Suprapubic skin (tissue), 4 donors: ENCODE data around the gene ATF7. TPM values are rescaled to one million over a fixed set of nuclear protein-coding genes. Genes with fewer than 3 reads are reported as not detected.
"Not testable (repeated sequence)": the region's sequence is repeated elsewhere in the genome, so short reads cannot be mapped to it uniquely, and the experiment has no call there.

ENCODE experiments used
- DNase-seq, 2 donors: peaks; one replicate each; pipeline ENCODE4 v3.0.0-alpha.2; 2019; ENCODE audit warnings: low spot score in 2 of 2
- H3K27ac ChIP-seq: fragments of 200-600 bp; sonication (generic); one replicate; pipeline ENCODE4 v1.5.1; 2019
- H3K27me3 ChIP-seq: fragments of 200-600 bp; sonication (generic); one replicate; pipeline ENCODE4 v1.5.1; 2019
- H3K36me3 ChIP-seq: fragments of 200-600 bp; sonication (generic); one replicate; pipeline ENCODE4 v1.5.1; 2019
- H3K4me1 ChIP-seq: fragments of 200-600 bp; sonication (generic); one replicate; pipeline ENCODE4 v1.5.1; 2019
- H3K4me3 ChIP-seq: fragments of 200-600 bp; sonication (generic); one replicate; pipeline ENCODE4 v1.5.1; 2019; ENCODE audit warnings: mild to moderate bottlenecking
- H3K9me3 ChIP-seq: fragments of 200-600 bp; sonication (generic); one replicate; pipeline ENCODE4 v1.5.1; 2019
- CTCF ChIP-seq, 2 donors: fragments of 200-600 bp in 1 of 2; fragments of 450-650 bp in 1 of 2; sonication (generic) in 1 of 2; IDR thresholded peaks; one replicate each; pipeline ENCODE4 v1.5.1; 2016 to 2019; ENCODE audit warnings: antibody characterized with exemption in 2 of 2, mild to moderate bottlenecking in 1 of 2, moderate library complexity in 1 of 2
- EP300 ChIP-seq: sonication (generic); formaldehyde crosslinking; IDR thresholded peaks from one replicate; pipeline ENCODE4 v1.6.1; 2017; ENCODE audit warnings: antibody characterized with exemption
- POLR2A ChIP-seq, 2 donors: fragments of 450-650 bp; IDR thresholded peaks; one replicate each; pipeline ENCODE4 v1.6.1; 2017; ENCODE audit warnings: antibody characterized with exemption in 2 of 2, mild to moderate bottlenecking in 2 of 2, moderate library complexity in 2 of 2
- POLR2AphosphoS5 ChIP-seq, 3 donors: sonication (generic); formaldehyde crosslinking; IDR thresholded peaks; one replicate each; pipeline ENCODE4 v1.6.1; 2017; ENCODE audit warnings: antibody characterized with exemption in 3 of 3
- WGBS: methylation state at CpG from one replicate; pipeline ENCODE4 v1.1.5; 2018; 5-methylcytosine and 5-hydroxymethylcytosine counted together
- total RNA-seq, 4 donors: library from RNA; depleted of rRNA; stranded (reverse); fragments of >200 nt; gene quantifications; one replicate each; pipeline ENCODE4 v1.1.0, GENCODE V29; 2016

ATF7 gene
- total RNA-seq, 4 donors from 2014 or later: 26.7 to 60.7 (median 40.5) TPM

GRCh38 chr12:53551889-53552291 lies 74.3 kb downstream of the ATF7 start:
- no peak overlapping the region for H3K27ac ChIP-seq
- H3K9me3 ChIP-seq: no peaks in the 10 kb centered on the region
- H3K4me3 ChIP-seq: no peak overlapping the region
- no peak for TF ChIP-seq POLR2AphosphoS5 (IDR thresholded peaks at IDR 0.05)
- no peak for TF ChIP-seq CTCF (IDR thresholded peaks at IDR 0.05)
- TF ChIP-seq POLR2A (IDR thresholded peaks at IDR 0.05): no peak
- TF ChIP-seq EP300: no peak
- peaks cover 43% of the 10 kb centered on the region for H3K36me3 ChIP-seq
- WGBS: 76% methylated on average over 2 of the region's 2 CpGs
- H3K4me1 ChIP-seq: no peaks in the 10 kb centered on the region
- no peak for DNase-seq
- H3K27me3 ChIP-seq: no peaks in the 10 kb centered on the region

- Histone ChIP-seq H3K4me3 (no peak overlapping the region), H3K27ac (no peak overlapping the region), H3K27me3 (no peaks in the 10 kb centered on the region), H3K4me1 (no peaks in the 10 kb centered on the region), H3K9me3 (no peaks in the 10 kb centered on the region), H3K36me3 (peaks cover 43% of the 10 kb centered on the region)
- WGBS: 81% methylated on average over 1 of the region's 1 CpG
- no peak for DNase-seq
- TF ChIP-seq CTCF (IDR thresholded peaks at IDR 0.05): no peak
- no peak for TF ChIP-seq POLR2AphosphoS5 (IDR thresholded peaks at IDR 0.05)
- no peak for TF ChIP-seq EP300
- no peak for TF ChIP-seq POLR2A (IDR thresholded peaks at IDR 0.05)
Observed at GRCh38 chr12:53550595-53550994, 75.6 kb downstream of the ATF7 start.

- peaks cover 43% of the 10 kb centered on the region for H3K36me3 ChIP-seq
- 97% methylated on average over 8 of the region's 8 CpGs for WGBS
Observed at GRCh38 chr12:53550131-53550530, 76.1 kb downstream of the ATF7 start.

GRCh38 chr12:53548354-53548753 lies 77.8 kb downstream of the ATF7 start:
- peaks cover 39% of the 10 kb centered on the region for H3K36me3 ChIP-seq
- not testable (repeated sequence) for H3K9me3 ChIP-seq, H3K27ac ChIP-seq, DNase-seq, H3K27me3 ChIP-seq, H3K4me1 ChIP-seq, H3K4me3 ChIP-seq
- WGBS: 97% methylated on average over 6 of the region's 6 CpGs

More at GRCh38 chr12:53550131-53550530, 76.1 kb downstream of the ATF7 start:
- not testable (repeated sequence) for H3K9me3 ChIP-seq, H3K27ac ChIP-seq, H3K4me1 ChIP-seq, H3K27me3 ChIP-seq, DNase-seq, H3K4me3 ChIP-seq

GRCh38 chr12:53543539-53543938 lies 82.6 kb downstream of the ATF7 start:
- TF ChIP-seq POLR2AphosphoS5 (IDR thresholded peaks at IDR 0.05) (no peak), CTCF (IDR thresholded peaks at IDR 0.05) (peak; percentile 81 to 87)

GRCh38 chr12:53539526-53539925 lies 86.7 kb downstream of the ATF7 start:
- H3K36me3 ChIP-seq: peaks cover 72% of the 10 kb centered on the region
- peaks cover 31% of the 10 kb centered on the region for H3K4me1 ChIP-seq
- TF ChIP-seq EP300 (no peak), CTCF (IDR thresholded peaks at IDR 0.05) (no peak), POLR2AphosphoS5 (IDR thresholded peaks at IDR 0.05) (no peak), POLR2A (IDR thresholded peaks at IDR 0.05) (no peak)
- H3K27ac ChIP-seq: peak overlapping the region; percentile 79
- 97% methylated on average over 3 of the region's 3 CpGs for WGBS
- H3K27me3 ChIP-seq: no peaks in the 10 kb centered on the region
- no peak for DNase-seq
- H3K9me3 ChIP-seq: no peaks in the 10 kb centered on the region
- H3K4me3 ChIP-seq: no peak overlapping the region

More at GRCh38 chr12:53543539-53543938, 82.6 kb downstream of the ATF7 start:
- peak in 1 of 2 donors; percentile 68 for DNase-seq
- H3K4me3 ChIP-seq: no peak overlapping the region
- peak overlapping the region; percentile 49 for H3K27ac ChIP-seq
- no peaks in the 10 kb centered on the region for H3K27me3 ChIP-seq
- H3K4me1 ChIP-seq: peaks cover 20% of the 10 kb centered on the region
- peaks cover 50% of the 10 kb centered on the region for H3K36me3 ChIP-seq
- 17% methylated on average over 5 of the region's 5 CpGs for WGBS
- no peaks in the 10 kb centered on the region for H3K9me3 ChIP-seq
